WTC11 (cell line): ENCODE results near the gene NRXN2.

ENCODE experiments used
- ARID4B ChIP-seq: sonication (generic); formaldehyde crosslinking; IDR thresholded peaks from 2 replicates; pipeline ENCODE4 v1.8.0; 2023; ENCODE audit warnings: missing genetic modification reagents, mild to moderate bottlenecking, borderline replicate concordance
- ATF2 ChIP-seq: sonication (generic); formaldehyde crosslinking; IDR thresholded peaks from 2 replicates; pipeline ENCODE4 v1.8.1; 2022; ENCODE audit warnings: low read depth, missing genetic modification reagents, borderline replicate concordance
- CREB1 ChIP-seq: sonication (generic); formaldehyde crosslinking; IDR thresholded peaks from 2 replicates; pipeline ENCODE4 v1.8.0; 2023; ENCODE audit warnings: mild to moderate bottlenecking, missing genetic modification reagents
- CTCF ChIP-seq: fragments of 200-600 bp; IDR thresholded peaks from 2 replicates; pipeline ENCODE4 v1.8.0; 2022; ENCODE audit warnings: antibody characterized with exemption
- JUN ChIP-seq: sonication (generic); formaldehyde crosslinking; IDR thresholded peaks from 2 replicates; pipeline ENCODE4 v1.8.0; 2023; ENCODE audit warnings: mild to moderate bottlenecking, missing genetic modification reagents
- KAT7 ChIP-seq: sonication (generic); formaldehyde crosslinking; IDR thresholded peaks from 2 replicates; pipeline ENCODE4 v1.8.1; 2023; ENCODE audit warnings: missing genetic modification reagents, mild to moderate bottlenecking, borderline replicate concordance
- NFYB ChIP-seq: sonication (generic); formaldehyde crosslinking; conservative IDR thresholded peaks from 2 replicates; pipeline ENCODE4 v1.8.0; 2022; ENCODE audit warnings: low read depth, missing genetic modification reagents
- NR3C1 ChIP-seq: sonication (generic); formaldehyde crosslinking; conservative IDR thresholded peaks from 2 replicates; pipeline ENCODE4 v1.8.1; 2023; ENCODE audit warnings: low read depth, mild to moderate bottlenecking, missing genetic modification reagents
- SP1 ChIP-seq: sonication (generic); formaldehyde crosslinking; conservative IDR thresholded peaks from 2 replicates; pipeline ENCODE4 v1.8.1; 2022; ENCODE audit warnings: missing genetic modification reagents
- USF1 ChIP-seq: sonication (generic); formaldehyde crosslinking; IDR thresholded peaks from 2 replicates; pipeline ENCODE4 v1.8.0; 2022; ENCODE audit warnings: mild to moderate bottlenecking, missing genetic modification reagents
- ZNF512 ChIP-seq: sonication (generic); formaldehyde crosslinking; IDR thresholded peaks from 2 replicates; pipeline ENCODE4 v1.8.1; 2022; ENCODE audit warnings: missing genetic modification reagents, borderline replicate concordance
- ZSCAN18 ChIP-seq: fragments of 250-450 bp; sonication (Bioruptor Pico); IDR thresholded peaks from 2 replicates; pipeline ENCODE4 v2.1.2; 2022; ENCODE audit warnings: mild to moderate bottlenecking, moderate library complexity

- TF ChIP-seq ZSCAN18 (CRISPR knock-in tag) (no peak), NR3C1 (CRISPR knock-in tag) (no peak), JUN (no peak), SP1 (no peak), CTCF (no peak), KAT7 (CRISPR knock-in tag) (no peak), ARID4B (CRISPR knock-in tag) (no peak), NFYB (CRISPR knock-in tag) (no peak), ATF2 (CRISPR knock-in tag) (no peak), USF1 (CRISPR knock-in tag) (no peak), ZNF512 (CRISPR knock-in tag) (no peak), CREB1 (CRISPR knock-in tag) (no peak)
Observed at GRCh38 chr11:64715756-64716472, 7.1 kb downstream of the NRXN2 start.
